GM18868 (cell line): Measurements from ENCODE around the gene UBE2Q1.

ENCODE experiments used
- ATAC-seq: cut with Tn5 transposase; IDR thresholded peaks from one replicate; pipeline ENCODE4 v1.9.1; 2021; ENCODE audit warnings: mild to moderate bottlenecking, moderate library complexity; ENCODE audit not compliant: unreplicated experiment

Gene UBE2Q1

GRCh38 chr1:154577346-154578057 is 19.0 kb upstream of the UBE2Q1 start:
- no peak for ATAC-seq

GRCh38 chr1:154575951-154576566 is 17.6 kb upstream of the UBE2Q1 start:
- no peak for ATAC-seq

GRCh38 chr1:154575147-154575927 is 16.9 kb upstream of the UBE2Q1 start:
- no peak for ATAC-seq

GRCh38 chr1:154574716-154575115 is 16.3 kb upstream of the UBE2Q1 start:
- ATAC-seq = no peak

GRCh38 chr1:154573168-154573510 is 14.7 kb upstream of the UBE2Q1 start:
- ATAC-seq = no peak

- ATAC-seq = no peak
Observed at GRCh38 chr1:154572468-154573167, 14.2 kb upstream of the UBE2Q1 start.

- no peak for ATAC-seq
Observed at GRCh38 chr1:154571964-154572288, 13.5 kb upstream of the UBE2Q1 start.

- ATAC-seq = no peak
Observed at GRCh38 chr1:154571244-154571963, 12.9 kb upstream of the UBE2Q1 start.

- ATAC-seq = no peak
Observed at GRCh38 chr1:154568157-154568815, 9.8 kb upstream of the UBE2Q1 start.

- no peak for ATAC-seq
Observed at GRCh38 chr1:154567386-154568156, 9.1 kb upstream of the UBE2Q1 start, which contains the start of gene CHRNB2. Gene CHRNB2 (plus strand): TSS chr1:154567778. CDS start chr1:154568045, 267 bp downstream.

GRCh38 chr1:154565876-154566275 is 7.4 kb upstream of the UBE2Q1 start:
- ATAC-seq = no peak

GRCh38 chr1:154559466-154560044 is 1.1 kb upstream of the UBE2Q1 start:
- no peak for ATAC-seq

- ATAC-seq = peak; percentile 90
Observed at GRCh38 chr1:154558720-154559465, 431 bp upstream of the UBE2Q1 start.

- no peak for ATAC-seq
Observed at GRCh38 chr1:154557248-154557938, 1.1 kb downstream of the UBE2Q1 start.

GRCh38 chr1:154556422-154556821 is 2.0 kb downstream of the UBE2Q1 start:
- ATAC-seq = no peak

GRCh38 chr1:154553056-154554030 is 5.1 kb downstream of the UBE2Q1 start:
- ATAC-seq = no peak

- no peak for ATAC-seq
Observed at GRCh38 chr1:154552036-154552435, 6.4 kb downstream of the UBE2Q1 start.
